Endodermal cell (in vitro differentiated cells): ENCODE data around the gene SLIT2. TPM values are rescaled to one million over a fixed set of nuclear protein-coding genes. Genes with fewer than 3 reads are reported as not detected.

Experiments
- DNase-seq: peaks from one replicate; pipeline ENCODE4 v3.0.0-alpha.2; 2017
- H3K27ac ChIP-seq: 2 replicates; pipeline ENCODE4 v1.5.1; 2013; ENCODE audit warnings: mild to moderate bottlenecking, low read depth, low read length, moderate library complexity
- H3K27me3 ChIP-seq: 2 replicates; pipeline ENCODE4 v1.6.1; 2013; ENCODE audit warnings: mild to moderate bottlenecking, low read length, moderate library complexity; ENCODE audit not compliant: insufficient read depth, control insufficient read depth, poor library complexity, severe bottlenecking
- H3K36me3 ChIP-seq: 2 replicates; pipeline ENCODE4 v1.7.0; 2013; ENCODE audit warnings: mild to moderate bottlenecking, low read length, moderate library complexity; ENCODE audit not compliant: control insufficient read depth, insufficient read depth
- H3K4me1 ChIP-seq: one replicate; pipeline ENCODE4 v1.7.0; 2013; ENCODE audit warnings: low read length; ENCODE audit not compliant: control insufficient read depth, insufficient read depth
- H3K4me3 ChIP-seq: 2 replicates; pipeline ENCODE4 v1.5.1; 2013; ENCODE audit warnings: mild to moderate bottlenecking, low read length, moderate library complexity
- H3K9ac ChIP-seq: 2 replicates; pipeline ENCODE4 v1.6.1; 2013; ENCODE audit warnings: mild to moderate bottlenecking, low read length, moderate library complexity; ENCODE audit not compliant: poor library complexity, severe bottlenecking; ENCODE audit errors: extremely low read depth
- H3K9me3 ChIP-seq: 2 replicates; pipeline ENCODE4 v1.6.1; 2013; ENCODE audit warnings: mild to moderate bottlenecking, low read length, moderate library complexity; ENCODE audit not compliant: control insufficient read depth
- H3K27ac Mint-ChIP-seq: 2 replicates; pipeline ENCODE4 v1.8.0; 2020; ENCODE audit warnings: mixed read lengths
- H3K27me3 Mint-ChIP-seq: 2 replicates; pipeline ENCODE4 v1.8.0; 2021; ENCODE audit warnings: mild to moderate bottlenecking, mixed read lengths; ENCODE audit not compliant: insufficient read depth
- H3K36me3 Mint-ChIP-seq: 2 replicates; pipeline ENCODE4 v1.8.0; 2020; ENCODE audit warnings: low read depth, mixed read lengths
- H3K4me1 Mint-ChIP-seq: 2 replicates; pipeline ENCODE4 v1.8.0; 2020; ENCODE audit warnings: mixed read lengths
- H3K4me3 Mint-ChIP-seq: 2 replicates; pipeline ENCODE4 v1.8.0; 2020; ENCODE audit warnings: mild to moderate bottlenecking, moderate library complexity, mixed read lengths
- H3K9me3 Mint-ChIP-seq: 2 replicates; pipeline ENCODE4 v1.8.0; 2020; ENCODE audit warnings: mild to moderate bottlenecking, mixed read lengths
- WGBS, 2 experiments: methylation state at CpG; one replicate each; pipeline versions ENCODE4 v1.1.5 to v1.1.7; 2013; ENCODE audit warnings: missing lambda C conversion rate in 2 of 2, mixed read lengths in 1 of 2; ENCODE audit not compliant: insufficient coverage in 1 of 2, insufficient read length in 1 of 2; 5-methylcytosine and 5-hydroxymethylcytosine counted together
- total RNA-seq, 2 donors: library from RNA; stranded (reverse); fragmentation: NEBNext Ultra II Directional in 1 of 2; extraction: Animal tissue kit (Norgen Biotek cat#: 25700) in 1 of 2; gene quantifications; 2 replicates in 1 of 2; 3 replicates in 1 of 2; pipeline ENCODE4 v1.2.1, GENCODE V29; 2021
- TF ChIP-seq, protein P1 (sequence below): fragments of 200-600 bp; sonication (generic); conservative IDR thresholded peaks from 2 replicates; pipeline ENCODE4 v1.5.0; 2021; ENCODE audit warnings: antibody characterized with exemption, mild to moderate bottlenecking

The SLIT2 gene
- total RNA-seq, 2 donors from 2014 or later, result 3.4 to 3.5 TPM

DNA sequence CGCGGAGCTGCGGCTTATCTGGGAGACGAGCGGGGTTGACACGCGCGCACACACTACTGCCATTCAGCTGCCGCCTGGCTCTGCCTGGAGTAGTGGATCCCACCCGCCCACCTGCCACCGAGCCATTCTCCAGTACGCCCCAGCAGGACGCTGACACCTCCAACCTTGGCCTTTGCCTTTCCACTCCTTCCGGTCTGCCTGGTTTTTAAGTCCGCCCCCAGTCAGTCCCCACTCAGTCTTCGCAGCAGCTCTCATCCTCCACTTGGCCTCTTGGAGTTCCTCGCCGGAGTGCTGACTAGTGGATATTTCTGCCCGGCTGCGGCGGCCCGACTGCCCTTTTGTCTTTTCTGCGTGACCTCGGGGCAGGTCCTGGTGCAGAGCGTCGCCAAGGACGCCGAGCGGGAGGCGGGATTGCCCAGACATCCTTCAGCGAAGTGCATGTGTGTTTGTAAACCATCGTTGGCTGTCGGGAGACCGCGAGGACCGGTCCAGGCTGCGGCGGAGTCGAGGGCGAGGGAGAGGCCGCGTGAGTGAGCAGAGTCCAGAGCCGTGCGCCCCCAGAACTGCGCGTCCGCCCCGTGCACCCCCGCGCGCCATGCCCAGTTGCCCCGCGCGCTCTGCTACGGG is 1.1 kb downstream of the SLIT2 start:
- Histone ChIP-seq H3K4me1 (peaks cover 6% of the 10 kb centered on the region), H3K4me3 (peak overlapping the region; percentile 81), H3K9ac (no peak overlapping the region), H3K36me3 (no peaks in the 10 kb centered on the region), H3K9me3 (no peaks in the 10 kb centered on the region), H3K27ac (no peak overlapping the region), H3K27me3 (peaks cover 66% of the 10 kb centered on the region)
- Mint-ChIP-seq H3K27ac (no peak overlapping the region), H3K9me3 (no peaks in the 10 kb centered on the region), H3K4me1 (peaks cover 39% of the 10 kb centered on the region), H3K36me3 (no peaks in the 10 kb centered on the region), H3K4me3 (peak overlapping the region; percentile 66), H3K27me3 (peaks cover 77% of the 10 kb centered on the region)
- 0 to 1% methylated on average over 11 to 55 of the region's 55 CpGs for WGBS, 2 experiments
- TF ChIP-seq, protein P1, sequence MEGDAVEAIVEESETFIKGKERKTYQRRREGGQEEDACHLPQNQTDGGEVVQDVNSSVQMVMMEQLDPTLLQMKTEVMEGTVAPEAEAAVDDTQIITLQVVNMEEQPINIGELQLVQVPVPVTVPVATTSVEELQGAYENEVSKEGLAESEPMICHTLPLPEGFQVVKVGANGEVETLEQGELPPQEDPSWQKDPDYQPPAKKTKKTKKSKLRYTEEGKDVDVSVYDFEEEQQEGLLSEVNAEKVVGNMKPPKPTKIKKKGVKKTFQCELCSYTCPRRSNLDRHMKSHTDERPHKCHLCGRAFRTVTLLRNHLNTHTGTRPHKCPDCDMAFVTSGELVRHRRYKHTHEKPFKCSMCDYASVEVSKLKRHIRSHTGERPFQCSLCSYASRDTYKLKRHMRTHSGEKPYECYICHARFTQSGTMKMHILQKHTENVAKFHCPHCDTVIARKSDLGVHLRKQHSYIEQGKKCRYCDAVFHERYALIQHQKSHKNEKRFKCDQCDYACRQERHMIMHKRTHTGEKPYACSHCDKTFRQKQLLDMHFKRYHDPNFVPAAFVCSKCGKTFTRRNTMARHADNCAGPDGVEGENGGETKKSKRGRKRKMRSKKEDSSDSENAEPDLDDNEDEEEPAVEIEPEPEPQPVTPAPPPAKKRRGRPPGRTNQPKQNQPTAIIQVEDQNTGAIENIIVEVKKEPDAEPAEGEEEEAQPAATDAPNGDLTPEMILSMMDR, result no peak
- DNase-seq, result peak; percentile 81

DNA sequence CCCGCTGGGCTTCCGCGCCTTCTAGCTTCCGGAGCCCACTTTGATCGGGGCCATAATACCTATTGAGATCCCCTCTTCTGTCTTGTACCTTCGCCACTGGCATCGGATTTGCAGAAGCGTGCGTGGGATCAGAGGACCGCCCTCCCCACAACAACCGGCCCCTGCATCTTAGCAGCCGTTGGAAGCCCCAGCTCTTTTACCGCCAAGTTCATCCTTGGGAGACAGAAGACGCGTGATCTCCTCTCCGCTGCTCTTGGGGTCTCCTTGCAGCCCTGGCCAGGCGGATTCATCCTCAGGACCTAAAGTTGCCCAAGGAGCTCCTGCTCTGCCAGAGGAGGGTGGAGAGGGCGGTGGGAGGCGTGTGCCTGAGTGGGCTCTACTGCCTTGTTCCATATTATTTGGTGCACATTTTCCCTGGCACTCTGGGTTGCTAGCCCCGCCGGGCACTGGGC is 1.6 kb downstream of the SLIT2 start:
- H3K4me1 ChIP-seq, result peaks cover 6% of the 10 kb centered on the region
- H3K9ac ChIP-seq, result no peak overlapping the region
- H3K9me3 Mint-ChIP-seq, result no peaks in the 10 kb centered on the region
- H3K4me3 Mint-ChIP-seq, result peak overlapping the region; percentile 66
- peaks cover 43% of the 10 kb centered on the region for H3K4me1 Mint-ChIP-seq
- no peak overlapping the region for H3K27ac ChIP-seq
- no peak overlapping the region for H3K27ac Mint-ChIP-seq
- H3K36me3 Mint-ChIP-seq, result no peaks in the 10 kb centered on the region
- peak overlapping the region; percentile 81 for H3K4me3 ChIP-seq
- DNase-seq, result peak; percentile 60
- peaks cover 79% of the 10 kb centered on the region for H3K27me3 Mint-ChIP-seq
- 0 to 1% methylated on average over 6 to 21 of the region's 21 CpGs for WGBS, 2 experiments
- no peaks in the 10 kb centered on the region for H3K9me3 ChIP-seq
- H3K36me3 ChIP-seq, result no peaks in the 10 kb centered on the region
- peaks cover 66% of the 10 kb centered on the region for H3K27me3 ChIP-seq
- TF ChIP-seq, protein P1, result no peak

DNA sequence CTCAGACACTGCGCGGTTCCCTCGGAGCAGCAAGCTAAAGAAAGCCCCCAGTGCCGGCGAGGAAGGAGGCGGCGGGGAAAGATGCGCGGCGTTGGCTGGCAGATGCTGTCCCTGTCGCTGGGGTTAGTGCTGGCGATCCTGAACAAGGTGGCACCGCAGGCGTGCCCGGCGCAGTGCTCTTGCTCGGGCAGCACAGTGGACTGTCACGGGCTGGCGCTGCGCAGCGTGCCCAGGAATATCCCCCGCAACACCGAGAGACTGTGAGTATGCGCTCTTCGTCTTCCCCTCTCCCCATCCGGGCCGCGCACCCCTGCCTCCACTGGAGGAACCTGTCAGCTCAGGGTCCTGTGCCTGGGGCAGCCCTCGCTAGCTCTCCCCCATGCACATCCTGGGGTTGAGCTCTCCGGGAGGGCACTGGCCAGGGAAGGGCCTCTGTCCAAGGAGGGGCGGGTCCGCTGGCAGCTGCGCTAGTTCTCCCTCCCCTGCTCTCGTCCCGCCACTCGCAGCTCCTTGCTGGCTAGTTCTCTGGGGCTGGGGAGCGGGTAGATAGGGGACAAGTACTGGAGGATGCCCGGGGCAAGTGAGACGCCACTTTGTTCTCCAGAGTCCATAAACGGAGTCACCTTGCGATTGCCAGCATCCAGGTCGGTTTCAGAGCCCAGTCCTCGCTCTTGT is 2.2 kb downstream of the SLIT2 start:
- peak overlapping the region; percentile 81 for H3K4me3 ChIP-seq
- peaks cover 43% of the 10 kb centered on the region for H3K4me1 Mint-ChIP-seq

More for the DNA sequence above, 2.2 kb downstream of the SLIT2 start:
- peaks cover 66% of the 10 kb centered on the region for H3K27me3 ChIP-seq
- H3K9ac ChIP-seq, result no peak overlapping the region
- peaks cover 6% of the 10 kb centered on the region for H3K4me1 ChIP-seq
- no peaks in the 10 kb centered on the region for H3K9me3 Mint-ChIP-seq
- H3K27me3 Mint-ChIP-seq, result peaks cover 76% of the 10 kb centered on the region
- H3K4me3 Mint-ChIP-seq, result peak overlapping the region; percentile 66
- H3K27ac Mint-ChIP-seq, result no peak overlapping the region
- H3K9me3 ChIP-seq, result no peaks in the 10 kb centered on the region
- TF ChIP-seq, protein P1, result no peak
- no peaks in the 10 kb centered on the region for H3K36me3 ChIP-seq
- no peaks in the 10 kb centered on the region for H3K36me3 Mint-ChIP-seq
- 1% methylated on average over 20 to 43 of the region's 43 CpGs for WGBS, 2 experiments
- DNase-seq, result peak; percentile 76
- no peak overlapping the region for H3K27ac ChIP-seq
